ENCODE measurements around the gene PSMD13.

PSMD13 gene

DNA sequence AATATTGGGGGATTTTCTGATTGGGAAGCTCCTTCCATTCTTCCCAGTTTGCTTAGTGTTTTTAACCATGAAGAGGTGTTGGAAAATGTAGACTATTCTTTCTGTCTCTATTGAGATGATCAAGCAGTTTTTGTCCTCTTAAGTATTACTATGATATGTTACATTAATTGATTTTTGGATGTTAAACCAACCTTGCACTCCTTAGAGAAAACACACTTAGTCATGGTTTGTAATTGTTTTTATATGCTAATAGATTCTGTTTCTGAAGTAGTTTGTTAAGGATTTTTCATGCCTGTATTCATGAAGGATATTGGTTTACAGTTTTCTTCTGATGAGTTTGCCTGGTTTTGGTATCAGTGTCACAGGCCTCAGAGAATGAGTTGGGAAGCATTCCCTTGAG, 39.4 kb downstream of the PSMD13 start:
- Histone ChIP-seq H3K36me3 (ENCODE audit: control insufficient read depth, low read length) (no peaks in the 10 kb centered on the region), H3K9me2 (replicated peaks; ENCODE audit: control insufficient read depth, low read length) (no peaks in the 10 kb centered on the region), H4K20me1 (ENCODE audit: control insufficient read depth, insufficient read depth, low read depth, low read length) (no peaks in the 10 kb centered on the region), H3K79me2 (ENCODE audit: control insufficient read depth, low read length) (no peaks in the 10 kb centered on the region), H3F3A (ENCODE audit: control insufficient read depth, insufficient read depth) (peaks cover 3% of the 10 kb centered on the region), H3K4me3 (ENCODE audit: low read length) (no peak overlapping the region), H3K4me2 (ENCODE audit: low read length) (no peak overlapping the region), H3K27ac (ENCODE audit: low read depth, low read length) (no peak overlapping the region), H3K27me3 (ENCODE audit: control insufficient read depth, low read length) (no peaks in the 10 kb centered on the region), H3K4me1 (ENCODE audit: control insufficient read depth, low read length) (peaks cover 16% of the 10 kb centered on the region), H3K9me3 (ENCODE audit: control insufficient read depth, insufficient read depth, low read length) (peaks cover 9% of the 10 kb centered on the region)
- TF ChIP-seq, protein P1, sequence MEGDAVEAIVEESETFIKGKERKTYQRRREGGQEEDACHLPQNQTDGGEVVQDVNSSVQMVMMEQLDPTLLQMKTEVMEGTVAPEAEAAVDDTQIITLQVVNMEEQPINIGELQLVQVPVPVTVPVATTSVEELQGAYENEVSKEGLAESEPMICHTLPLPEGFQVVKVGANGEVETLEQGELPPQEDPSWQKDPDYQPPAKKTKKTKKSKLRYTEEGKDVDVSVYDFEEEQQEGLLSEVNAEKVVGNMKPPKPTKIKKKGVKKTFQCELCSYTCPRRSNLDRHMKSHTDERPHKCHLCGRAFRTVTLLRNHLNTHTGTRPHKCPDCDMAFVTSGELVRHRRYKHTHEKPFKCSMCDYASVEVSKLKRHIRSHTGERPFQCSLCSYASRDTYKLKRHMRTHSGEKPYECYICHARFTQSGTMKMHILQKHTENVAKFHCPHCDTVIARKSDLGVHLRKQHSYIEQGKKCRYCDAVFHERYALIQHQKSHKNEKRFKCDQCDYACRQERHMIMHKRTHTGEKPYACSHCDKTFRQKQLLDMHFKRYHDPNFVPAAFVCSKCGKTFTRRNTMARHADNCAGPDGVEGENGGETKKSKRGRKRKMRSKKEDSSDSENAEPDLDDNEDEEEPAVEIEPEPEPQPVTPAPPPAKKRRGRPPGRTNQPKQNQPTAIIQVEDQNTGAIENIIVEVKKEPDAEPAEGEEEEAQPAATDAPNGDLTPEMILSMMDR (IDR thresholded peaks at IDR 0.05; ENCODE audit: low read depth, low read length, poor library complexity, severe bottlenecking): no peak
- TF ChIP-seq EZH2phosphoT487 (IDR thresholded peaks at IDR 0.05; ENCODE audit: borderline replicate concordance, low read length): no peak

DNA sequence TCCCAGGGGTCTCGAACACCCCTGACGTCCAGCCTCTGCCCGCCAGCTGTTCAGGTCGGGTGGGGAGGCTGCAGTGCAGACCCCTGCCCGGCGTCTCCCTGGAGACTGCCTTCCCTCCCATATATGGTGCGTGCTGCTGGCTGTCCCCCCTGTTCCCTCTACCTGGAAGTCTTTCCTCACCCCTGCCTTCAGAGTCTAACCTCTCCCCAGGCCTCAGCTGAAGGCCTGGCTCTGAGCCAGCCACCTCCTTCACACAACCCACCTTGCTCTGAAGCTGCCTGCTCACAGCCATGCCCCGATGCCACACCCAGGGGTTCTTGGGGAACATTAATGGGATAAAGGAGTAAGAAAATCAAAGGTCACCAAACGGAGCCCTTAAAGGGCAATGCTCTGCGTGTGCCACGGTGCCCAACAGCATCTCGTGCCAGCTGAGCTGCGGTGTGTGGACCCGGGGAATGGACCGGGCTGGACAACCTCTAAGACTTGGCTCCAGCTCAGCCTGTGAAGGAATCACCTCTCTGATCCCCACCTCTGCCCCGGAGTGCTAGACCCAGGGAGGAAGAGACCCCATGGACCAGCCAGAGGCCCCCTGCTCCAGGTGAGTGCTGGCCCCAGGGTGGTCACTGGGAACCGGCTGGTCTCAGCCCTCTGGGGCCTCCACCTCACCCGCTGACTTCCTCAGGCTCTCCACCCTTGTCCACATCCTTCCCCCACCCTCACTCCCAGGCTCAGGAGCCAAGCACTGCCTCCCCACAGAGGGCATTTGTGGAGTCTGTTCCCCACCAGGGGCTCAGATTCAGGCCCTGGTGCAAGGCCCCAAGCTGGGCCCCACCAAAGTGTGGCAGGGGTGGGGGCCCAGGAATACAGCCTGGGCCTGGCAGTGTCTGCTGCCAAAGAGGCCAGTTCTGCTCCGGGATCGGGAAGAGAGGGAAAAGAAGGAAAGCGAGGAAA, 41.5 kb downstream of the PSMD13 start, which contains the start of gene NLRP6:
TSS of gene NLRP6 (plus strand) at position 407 of the 951 bp plus-strand sequence. CDS start at position 570, 163 bp downstream.
- Histone ChIP-seq H4K20me1 (ENCODE audit: control insufficient read depth, insufficient read depth, low read depth, low read length) (no peaks in the 10 kb centered on the region), H3K4me2 (ENCODE audit: low read length) (no peak within 1 kb of the TSS)

DNA sequence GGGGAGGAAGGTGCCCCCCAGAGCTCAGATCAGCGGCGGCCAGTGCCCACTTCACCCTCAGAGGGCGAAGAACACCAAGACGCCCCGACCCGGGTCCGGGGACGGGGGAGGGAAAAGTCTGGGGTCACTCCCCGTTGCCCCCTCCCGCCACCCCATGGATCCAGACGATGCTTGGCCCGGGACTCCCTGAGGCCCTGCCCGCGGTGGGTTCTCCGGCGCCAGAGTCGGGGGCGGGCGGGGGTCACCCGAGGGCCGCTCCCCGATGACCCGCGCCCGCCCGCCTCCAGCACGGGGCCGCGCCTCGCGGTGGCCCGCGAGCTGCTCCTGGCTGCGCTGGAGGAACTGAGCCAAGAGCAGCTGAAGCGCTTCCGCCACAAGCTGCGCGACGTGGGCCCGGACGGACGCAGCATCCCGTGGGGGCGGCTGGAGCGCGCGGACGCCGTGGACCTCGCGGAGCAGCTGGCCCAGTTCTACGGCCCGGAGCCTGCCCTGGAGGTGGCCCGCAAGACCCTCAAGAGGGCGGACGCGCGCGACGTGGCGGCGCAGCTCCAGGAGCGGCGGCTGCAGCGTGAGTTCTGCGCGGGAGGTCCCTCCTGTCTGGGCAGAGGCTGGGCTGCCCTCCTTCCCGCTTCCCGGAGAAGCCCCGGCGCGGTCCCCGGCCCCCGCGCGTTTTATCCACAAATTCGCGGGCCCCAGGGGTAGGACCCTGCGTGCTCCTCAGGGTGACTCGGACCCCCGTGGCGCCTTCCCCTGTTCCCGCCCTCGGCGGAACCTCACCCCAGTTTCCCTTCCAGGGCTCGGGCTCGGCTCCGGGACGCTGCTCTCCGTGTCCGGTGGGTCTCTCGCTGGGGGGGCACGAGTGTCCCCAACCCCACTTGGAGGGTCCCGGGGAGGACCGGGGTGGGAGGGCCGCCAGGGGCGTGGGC, 42.5 kb downstream of the PSMD13 start:
- no peaks in the 10 kb centered on the region for H3K79me2 ChIP-seq (ENCODE audit: control insufficient read depth, low read length)
- H3K4me1 ChIP-seq (ENCODE audit: control insufficient read depth, low read length): peaks cover 20% of the 10 kb centered on the region
- H3K9me3 ChIP-seq (ENCODE audit: control insufficient read depth, insufficient read depth, low read length): peaks cover 9% of the 10 kb centered on the region
- no peak for TF ChIP-seq EZH2phosphoT487 (IDR thresholded peaks at IDR 0.05; ENCODE audit: borderline replicate concordance, low read length)
- TF ChIP-seq, protein P1 (IDR thresholded peaks at IDR 0.05; ENCODE audit: low read depth, low read length, poor library complexity, severe bottlenecking): no peak
- no peak overlapping the region for H3K4me3 ChIP-seq (ENCODE audit: low read length)
- no peaks in the 10 kb centered on the region for H4K20me1 ChIP-seq (ENCODE audit: control insufficient read depth, insufficient read depth, low read depth, low read length)
- H3K9me2 ChIP-seq (replicated peaks; ENCODE audit: control insufficient read depth, low read length): no peaks in the 10 kb centered on the region
- H3K27me3 ChIP-seq (ENCODE audit: control insufficient read depth, low read length): no peaks in the 10 kb centered on the region
- no peak overlapping the region for H3K4me2 ChIP-seq (ENCODE audit: low read length)
- H3F3A ChIP-seq (ENCODE audit: control insufficient read depth, insufficient read depth): no peaks in the 10 kb centered on the region; the same call in 1 of the 2 replicates
- H3K36me3 ChIP-seq (ENCODE audit: control insufficient read depth, low read length): no peaks in the 10 kb centered on the region
- no peak overlapping the region for H3K27ac ChIP-seq (ENCODE audit: low read depth, low read length)

More for the DNA sequence above, 41.5 kb downstream of the PSMD13 start, which contains the start of gene NLRP6:
- no peak within 1 kb of the TSS for H3K4me3 ChIP-seq (ENCODE audit: low read length)
- peaks cover 22% of the 10 kb centered on the region for H3K4me1 ChIP-seq (ENCODE audit: control insufficient read depth, low read length)
- no peaks in the 10 kb centered on the region for H3K36me3 ChIP-seq (ENCODE audit: control insufficient read depth, low read length)
- H3K27ac ChIP-seq (ENCODE audit: low read depth, low read length): no peak within 1 kb of the TSS
- H3K79me2 ChIP-seq (ENCODE audit: control insufficient read depth, low read length): no peaks in the 10 kb centered on the region
- peaks cover 3% of the 10 kb centered on the region for H3F3A ChIP-seq (ENCODE audit: control insufficient read depth, insufficient read depth)
- H3K27me3 ChIP-seq (ENCODE audit: control insufficient read depth, low read length): no peaks in the 10 kb centered on the region
- H3K9me3 ChIP-seq (ENCODE audit: control insufficient read depth, insufficient read depth, low read length): peaks cover 9% of the 10 kb centered on the region
- no peak for TF ChIP-seq EZH2phosphoT487 (IDR thresholded peaks at IDR 0.05; ENCODE audit: borderline replicate concordance, low read length)
- TF ChIP-seq, protein P1 (IDR thresholded peaks at IDR 0.05; ENCODE audit: low read depth, low read length, poor library complexity, severe bottlenecking): no peak
- no peaks in the 10 kb centered on the region for H3K9me2 ChIP-seq (replicated peaks; ENCODE audit: control insufficient read depth, low read length)
